GM21737 (cell line): Measurements from ENCODE around the gene IP6K2.
"Not testable (repeated sequence)": the region's sequence is repeated elsewhere in the genome, so short reads cannot be mapped to it uniquely, and the experiment has no call there.

ENCODE experiments used
- ATAC-seq: cut with Tn5 transposase; IDR thresholded peaks from one replicate; pipeline ENCODE4 v1.9.1; 2021; ENCODE audit warnings: mild to moderate bottlenecking, moderate library complexity; ENCODE audit not compliant: unreplicated experiment

Gene IP6K2, protein sequence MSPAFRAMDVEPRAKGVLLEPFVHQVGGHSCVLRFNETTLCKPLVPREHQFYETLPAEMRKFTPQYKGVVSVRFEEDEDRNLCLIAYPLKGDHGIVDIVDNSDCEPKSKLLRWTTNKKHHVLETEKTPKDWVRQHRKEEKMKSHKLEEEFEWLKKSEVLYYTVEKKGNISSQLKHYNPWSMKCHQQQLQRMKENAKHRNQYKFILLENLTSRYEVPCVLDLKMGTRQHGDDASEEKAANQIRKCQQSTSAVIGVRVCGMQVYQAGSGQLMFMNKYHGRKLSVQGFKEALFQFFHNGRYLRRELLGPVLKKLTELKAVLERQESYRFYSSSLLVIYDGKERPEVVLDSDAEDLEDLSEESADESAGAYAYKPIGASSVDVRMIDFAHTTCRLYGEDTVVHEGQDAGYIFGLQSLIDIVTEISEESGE

DNA sequence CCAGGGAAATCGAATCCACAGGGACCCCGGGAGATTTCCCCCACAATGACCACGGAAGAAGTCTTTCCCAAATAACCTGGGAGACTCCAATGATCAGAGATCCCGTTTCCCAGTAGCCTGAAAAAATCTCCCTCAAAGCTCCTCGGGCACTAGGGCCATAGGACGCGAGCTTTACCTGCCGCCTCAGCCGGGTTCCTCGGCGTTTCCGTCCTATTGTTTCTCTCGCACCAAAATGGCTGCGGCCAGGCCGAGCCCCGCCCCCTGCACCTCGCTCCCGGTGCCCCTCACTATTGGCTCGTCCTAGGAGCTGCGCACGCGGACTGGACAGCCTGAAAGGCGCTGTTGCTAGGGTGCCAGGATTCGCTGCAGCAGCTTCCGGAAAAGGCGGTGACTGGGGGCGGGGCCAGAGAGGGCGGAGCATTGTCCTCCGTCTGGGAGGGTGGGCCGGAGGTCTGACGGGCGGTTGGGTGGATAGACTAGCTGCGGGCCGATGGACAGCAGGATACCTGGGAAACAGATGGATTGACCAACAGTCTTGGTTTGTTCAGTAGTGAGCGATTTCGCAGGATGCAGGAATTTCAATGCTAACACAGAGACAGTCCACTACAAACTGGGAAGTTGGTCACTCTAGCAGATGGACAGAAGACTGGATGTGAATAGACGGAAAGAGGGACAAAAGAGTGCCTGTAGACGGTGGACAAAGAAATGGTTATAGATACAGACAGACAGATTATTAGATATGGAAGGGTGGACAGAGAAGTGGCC, at the start of gene IP6K2:
Gene IP6K2, minus strand, starts transcription at position 240 of the 765 bp plus-strand sequence. CDS start 21,930 bp downstream, outside the sequence.
- ATAC-seq, result peak; percentile 98

DNA sequence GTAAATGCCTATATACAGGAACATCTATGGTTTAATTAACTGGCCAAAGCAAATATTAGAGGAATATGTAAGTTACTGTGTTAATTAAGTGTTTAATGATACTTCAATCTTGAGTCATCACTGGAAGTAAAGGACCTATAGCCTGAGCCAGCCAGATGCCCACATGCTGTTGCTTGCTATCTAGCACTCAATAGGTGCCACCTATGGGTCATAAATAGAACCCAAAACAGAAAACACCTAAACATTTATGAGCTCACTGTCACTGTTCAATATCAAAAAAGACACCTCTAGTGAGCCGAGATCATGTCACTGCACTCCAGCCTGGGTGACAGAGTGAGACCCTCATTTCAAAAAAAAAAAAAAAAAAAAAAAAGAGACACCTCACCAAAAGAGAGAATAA, 48.4 kb upstream of the IP6K2 start:
- ATAC-seq, result no peak

DNA sequence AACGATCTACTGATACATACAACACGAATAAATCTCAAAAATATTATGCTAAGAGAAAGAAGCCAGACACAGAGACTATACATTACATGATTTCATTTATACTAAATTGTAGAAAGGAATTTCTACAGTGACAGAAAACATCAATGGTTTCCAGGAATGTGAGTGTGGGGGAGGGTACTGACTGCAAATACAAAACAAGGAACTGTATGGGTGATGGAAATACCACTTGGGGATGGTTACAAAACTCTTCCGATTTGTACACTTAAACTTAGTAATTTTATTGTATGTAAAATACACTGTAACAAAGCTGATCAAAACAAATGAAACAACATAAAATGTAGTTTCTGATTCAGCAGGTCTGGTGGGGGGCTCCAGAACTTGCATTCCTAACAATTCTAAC, 45.8 kb upstream of the IP6K2 start:
- ATAC-seq, result no peak

DNA sequence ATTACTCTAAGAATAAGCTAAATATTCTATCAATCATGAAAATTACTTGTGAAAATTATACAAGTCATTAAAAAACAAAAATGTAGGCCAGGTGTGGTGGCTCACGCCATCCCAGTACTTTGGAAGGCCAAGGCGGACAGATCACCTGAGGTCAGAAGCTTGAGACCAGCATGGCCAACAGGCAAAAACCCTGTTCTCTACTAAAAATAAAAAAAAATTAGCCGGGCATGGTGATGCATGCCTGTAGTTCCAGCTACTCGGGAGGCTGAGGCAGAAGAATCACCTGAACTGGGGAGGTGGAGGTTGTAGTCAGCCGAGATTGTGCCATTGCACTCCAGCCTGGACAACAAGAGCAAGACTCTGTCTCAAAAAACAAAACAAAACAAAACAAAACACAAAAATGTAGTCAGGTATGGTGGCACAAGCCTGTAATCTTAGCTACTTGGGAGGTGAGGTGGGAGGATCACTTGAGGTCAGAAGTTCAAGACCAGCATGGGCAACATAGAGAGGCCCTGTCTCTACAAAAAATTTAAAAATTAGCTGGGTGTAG, 43.0 kb upstream of the IP6K2 start:
- not testable (repeated sequence) for ATAC-seq

DNA sequence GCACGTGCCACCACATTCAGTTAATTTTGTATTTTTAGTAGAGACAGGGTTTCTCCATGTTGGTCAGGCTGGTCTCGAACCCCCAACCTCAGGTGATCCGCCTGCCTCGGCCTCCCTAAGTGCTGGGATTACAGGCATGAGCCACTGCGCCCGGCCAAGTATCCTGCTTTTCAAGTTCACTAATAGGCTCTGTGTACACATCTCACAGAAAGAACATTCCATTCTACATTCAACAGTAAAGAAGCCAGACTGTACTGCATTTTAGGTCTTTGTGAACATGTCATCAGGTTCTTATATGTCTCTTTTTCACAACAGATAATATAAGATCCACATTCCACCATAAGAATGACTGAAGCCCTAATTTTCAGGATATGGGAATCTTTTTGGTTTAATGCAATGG, 42.5 kb upstream of the IP6K2 start:
- not testable (repeated sequence) for ATAC-seq

DNA sequence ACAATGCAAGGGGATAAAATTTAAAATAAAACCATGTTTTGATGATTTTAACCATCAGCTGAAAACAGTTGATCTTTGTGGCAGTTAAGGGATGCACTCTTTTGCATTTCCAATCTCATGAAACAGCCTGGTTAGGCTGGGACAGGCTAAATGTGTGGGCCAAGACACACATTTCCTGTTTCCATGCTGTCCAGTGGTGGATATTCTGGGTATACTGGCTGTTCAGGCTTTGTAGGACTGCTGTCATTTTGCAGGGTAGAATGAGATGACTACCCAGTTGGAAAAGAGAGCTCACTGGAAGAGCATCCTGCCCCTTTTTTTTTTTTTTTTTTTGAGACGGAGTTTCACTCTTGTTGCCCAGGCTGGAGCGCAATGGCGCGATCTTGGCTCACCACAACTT, 42.0 kb upstream of the IP6K2 start:
- no peak for ATAC-seq

DNA sequence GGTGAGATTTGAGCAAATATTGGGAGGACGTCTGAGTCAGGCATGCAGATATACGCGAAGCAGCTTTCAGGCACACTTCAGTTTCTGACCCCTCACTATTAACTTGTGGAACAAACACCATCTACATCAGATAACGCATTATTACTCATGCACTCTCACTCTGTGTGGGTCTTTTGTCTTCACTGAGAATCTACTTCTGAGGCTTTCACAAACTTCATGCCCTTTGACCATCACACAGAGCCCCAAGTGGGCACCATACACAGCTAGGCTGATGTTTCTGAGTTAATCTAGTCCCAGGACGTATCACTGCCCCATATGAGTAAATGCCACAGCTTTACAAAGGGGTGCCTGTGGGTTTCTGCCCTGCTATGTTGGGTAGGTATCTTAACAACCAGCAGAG, 39.6 kb upstream of the IP6K2 start:
- ATAC-seq, result no peak

DNA sequence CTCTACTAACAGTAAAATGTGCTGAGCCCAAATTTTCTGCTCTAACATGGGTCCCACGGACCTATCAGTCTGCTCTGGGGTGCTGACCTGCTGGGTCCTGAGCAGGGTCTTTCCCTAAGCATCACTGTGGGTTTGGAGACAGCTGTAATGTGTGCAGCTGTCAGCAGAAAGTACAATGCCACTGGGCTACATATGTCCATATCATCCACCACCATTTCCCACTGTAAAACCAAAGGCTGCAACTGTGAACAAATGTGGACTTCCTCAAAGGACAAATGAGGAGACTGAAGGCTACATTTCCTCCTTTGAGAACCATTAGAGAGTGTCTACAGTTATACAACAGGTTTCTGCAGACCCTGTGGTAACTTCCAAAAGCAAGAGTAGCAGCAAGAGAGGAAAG, 33.8 kb upstream of the IP6K2 start:
- no peak for ATAC-seq

DNA sequence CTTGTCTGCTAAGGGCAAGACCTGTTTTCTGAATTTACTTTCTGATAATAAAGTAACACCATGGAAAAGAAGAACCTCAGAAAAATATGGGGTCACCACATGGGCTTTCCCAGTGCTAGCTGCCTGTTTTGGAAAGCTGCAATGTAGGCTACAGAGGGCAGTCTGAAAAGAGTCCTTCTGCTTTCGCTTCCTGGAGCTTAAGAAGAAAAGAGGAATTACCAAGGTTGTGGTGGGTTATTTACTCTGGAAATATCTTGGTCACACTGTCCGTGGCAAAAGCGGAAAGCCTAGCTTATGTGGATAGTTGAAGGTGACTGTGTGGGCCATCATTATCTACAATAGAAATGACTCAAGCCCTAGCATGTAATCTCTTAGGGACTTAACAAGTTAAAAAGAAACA, 31.7 kb upstream of the IP6K2 start:
- ATAC-seq, result no peak

DNA sequence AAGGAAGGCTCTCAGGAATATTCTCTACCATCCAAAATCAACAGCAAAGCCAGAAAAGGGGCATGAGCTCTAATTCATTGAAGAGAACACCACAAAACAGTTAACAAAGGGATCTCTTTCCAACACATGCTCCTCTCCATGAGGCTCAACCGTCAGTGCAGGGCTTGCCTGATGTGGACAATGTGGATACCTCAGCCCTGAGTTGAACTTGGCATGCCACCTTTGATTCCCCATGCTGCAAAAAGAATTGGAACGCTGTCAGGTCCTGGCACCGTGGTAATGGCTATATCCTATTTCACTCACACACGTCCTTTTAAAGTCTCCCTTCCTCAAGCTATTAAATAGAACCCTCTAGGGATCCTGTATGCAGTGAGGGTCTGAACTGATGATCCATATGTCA, 30.7 kb upstream of the IP6K2 start:
- no peak for ATAC-seq

DNA sequence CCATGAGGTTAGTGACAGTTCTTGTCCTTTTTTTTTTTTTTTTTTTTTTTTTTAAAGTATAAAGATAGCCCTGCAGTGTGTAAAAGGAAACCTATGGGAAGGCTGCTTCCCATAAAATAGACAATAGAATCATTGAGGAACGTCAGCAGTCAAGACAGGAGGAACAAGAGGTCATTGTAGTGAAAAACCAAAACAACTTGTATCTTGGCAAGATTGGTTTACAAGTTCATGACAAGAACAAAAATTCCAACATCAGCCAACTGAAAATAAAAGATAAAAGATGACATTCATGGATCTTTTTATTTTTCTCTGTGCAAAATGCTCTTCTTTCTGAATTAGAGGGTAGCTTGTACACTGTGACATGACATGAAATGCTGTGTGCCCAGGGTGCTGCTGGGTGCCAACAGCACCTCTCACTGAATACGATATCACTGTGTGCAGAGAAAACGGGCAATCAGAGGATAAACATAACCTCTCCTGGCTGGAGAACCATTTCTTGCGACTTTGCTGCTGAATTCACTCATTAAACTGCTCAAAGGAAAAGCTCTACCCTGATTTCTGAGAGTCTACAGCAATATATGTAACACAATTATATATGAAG, 30.1 kb upstream of the IP6K2 start:
- ATAC-seq, result no peak

DNA sequence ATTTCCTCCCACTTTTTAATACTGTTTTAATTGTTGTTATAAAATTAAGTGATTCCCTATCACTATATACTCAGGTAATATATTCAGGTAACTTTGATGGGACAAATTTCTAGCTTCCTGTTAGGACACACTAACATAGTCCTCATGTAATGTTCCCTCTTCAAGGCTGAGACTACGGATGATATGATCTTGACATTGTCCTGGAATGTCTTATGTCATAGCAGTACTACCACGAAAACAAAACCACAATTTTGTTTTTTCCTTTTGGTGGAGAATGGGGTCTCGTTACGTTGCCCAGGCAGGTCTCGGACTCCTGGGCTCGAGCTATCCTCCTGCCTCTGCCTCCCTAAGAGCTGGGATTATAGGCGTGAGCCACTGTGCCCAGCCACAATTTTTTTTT, 26.8 kb upstream of the IP6K2 start:
- no peak for ATAC-seq

DNA sequence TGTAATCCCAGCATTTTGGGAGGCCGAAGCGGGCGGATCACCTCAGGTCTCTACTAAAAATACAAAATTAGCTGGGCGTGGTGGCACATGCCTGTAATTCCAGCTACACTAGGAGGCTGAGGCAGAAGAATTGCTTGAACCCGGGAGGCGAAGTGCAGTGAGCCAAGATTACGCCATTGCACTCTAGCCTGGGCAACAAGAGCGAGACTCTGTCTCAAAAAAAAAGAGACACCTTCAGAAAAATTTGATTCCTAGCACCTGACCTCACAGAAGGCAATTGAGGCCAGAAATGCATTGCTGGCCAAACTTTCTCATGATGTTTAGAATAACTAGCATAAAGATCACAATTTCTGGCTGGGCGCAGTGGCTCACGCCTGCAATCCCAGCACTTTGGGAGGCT, 24.2 kb upstream of the IP6K2 start:
- ATAC-seq, result not testable (repeated sequence)

DNA sequence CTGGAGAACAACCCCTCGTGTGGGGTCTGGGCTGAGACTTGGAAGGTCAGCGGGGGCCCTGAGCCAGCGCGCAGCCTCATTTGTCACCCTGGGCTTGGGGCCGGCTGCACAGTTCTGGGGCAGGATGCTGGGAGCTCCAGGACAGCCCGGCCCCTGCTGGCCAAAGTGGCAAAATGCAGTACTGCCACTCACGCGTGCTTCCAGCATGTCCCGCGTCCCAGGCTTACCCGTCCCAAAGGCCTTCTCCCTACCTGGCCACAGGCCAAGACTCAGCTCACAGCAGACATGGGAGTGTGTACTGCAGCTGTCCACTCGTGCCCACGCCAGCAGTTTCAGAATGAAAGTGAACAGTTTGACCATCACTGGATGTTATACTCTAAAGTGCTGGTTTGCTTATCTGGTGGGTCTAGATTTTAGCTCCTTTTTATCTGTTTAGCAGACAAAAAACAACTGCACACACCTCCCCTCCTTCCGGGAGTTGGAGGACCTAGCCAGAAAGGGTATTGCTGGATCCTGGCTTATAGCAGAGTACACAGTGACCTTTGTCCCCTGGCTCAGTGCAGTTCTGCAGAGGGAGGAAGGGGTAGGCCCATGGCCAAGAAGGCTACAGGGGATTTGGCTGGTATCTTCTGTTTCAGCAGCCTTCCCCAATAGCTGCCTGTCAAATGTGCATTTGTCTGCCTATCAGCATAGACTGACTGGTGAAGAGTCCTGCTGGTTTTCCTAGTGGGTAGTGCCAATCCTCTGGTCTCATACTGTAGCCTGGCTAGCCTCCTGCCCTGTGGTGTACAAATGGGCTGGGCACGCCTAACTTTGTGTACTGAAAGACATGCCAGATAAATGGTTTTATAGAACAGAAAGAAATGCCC, 23.2 kb upstream of the IP6K2 start:
- peak; percentile 83 for ATAC-seq

DNA sequence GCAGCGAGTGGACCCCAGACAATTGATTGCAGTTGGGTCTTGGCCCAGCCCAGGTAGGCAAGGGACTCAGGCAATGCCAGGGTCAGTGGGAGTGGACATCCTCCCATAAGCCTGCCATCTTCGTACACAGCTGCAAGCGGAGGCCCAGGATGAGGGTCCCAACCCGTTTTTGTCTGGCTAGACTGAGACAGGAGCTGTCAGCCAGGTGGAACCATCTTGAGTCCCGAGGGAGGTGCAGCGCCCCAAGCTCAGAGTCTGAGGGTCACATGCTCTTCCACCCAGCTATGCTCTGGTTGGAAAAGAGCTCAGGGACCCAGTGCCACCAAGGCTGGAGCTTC, 22.6 kb upstream of the IP6K2 start:
- no peak for ATAC-seq

DNA sequence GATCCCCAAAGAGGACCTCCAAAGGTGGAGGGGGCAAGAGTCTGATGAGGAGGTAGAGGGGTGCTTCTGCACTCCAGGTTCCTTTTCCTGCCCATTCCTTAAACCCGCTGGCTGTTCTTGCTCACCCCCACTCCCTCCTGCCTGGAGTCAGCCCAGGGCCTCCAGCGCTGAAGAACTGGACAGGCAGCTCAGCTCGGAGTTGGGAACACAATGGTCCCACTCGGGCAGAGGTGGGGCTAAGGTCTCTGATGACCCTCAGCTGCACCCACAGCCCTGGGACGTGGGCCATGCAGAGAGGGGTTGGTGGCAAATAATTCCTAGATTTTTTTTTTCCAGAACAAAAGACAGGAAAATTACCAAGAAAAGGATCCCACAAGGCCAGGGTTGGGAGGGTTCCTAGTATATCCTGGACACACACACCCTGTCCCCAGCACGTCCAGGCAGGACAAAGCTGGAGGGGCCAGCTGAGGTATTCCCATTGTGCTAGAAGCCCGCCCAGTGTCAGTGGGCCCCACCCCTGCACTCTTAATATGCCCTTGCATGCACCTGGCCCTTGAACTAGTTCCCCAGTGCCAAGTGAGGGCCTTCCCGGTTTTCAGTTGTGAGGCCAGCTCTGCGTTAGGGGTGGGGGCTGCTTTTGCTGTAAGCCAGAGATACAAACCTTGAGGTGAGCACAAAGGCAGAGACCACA, 22.1 kb upstream of the IP6K2 start:
- ATAC-seq, result no peak

DNA sequence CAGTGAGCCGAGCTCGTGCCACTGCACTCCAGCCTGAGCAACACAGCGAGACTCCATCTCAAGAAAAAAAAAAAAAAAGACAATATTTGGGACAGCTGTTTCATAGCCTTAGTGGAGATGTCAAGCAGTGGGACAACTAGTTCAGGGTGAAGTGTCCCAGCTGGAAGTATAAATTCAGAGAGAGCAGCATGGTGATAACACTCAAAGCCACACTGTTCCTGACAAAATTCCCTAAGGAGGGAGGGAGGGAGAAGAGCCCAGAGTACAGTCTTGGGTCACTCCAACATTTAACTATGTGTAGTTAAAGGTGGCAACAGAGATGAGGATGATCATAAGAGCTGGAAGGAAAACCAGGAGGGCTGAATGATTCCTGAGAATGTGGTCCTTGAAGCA, 21.1 kb upstream of the IP6K2 start:
- no peak for ATAC-seq

DNA sequence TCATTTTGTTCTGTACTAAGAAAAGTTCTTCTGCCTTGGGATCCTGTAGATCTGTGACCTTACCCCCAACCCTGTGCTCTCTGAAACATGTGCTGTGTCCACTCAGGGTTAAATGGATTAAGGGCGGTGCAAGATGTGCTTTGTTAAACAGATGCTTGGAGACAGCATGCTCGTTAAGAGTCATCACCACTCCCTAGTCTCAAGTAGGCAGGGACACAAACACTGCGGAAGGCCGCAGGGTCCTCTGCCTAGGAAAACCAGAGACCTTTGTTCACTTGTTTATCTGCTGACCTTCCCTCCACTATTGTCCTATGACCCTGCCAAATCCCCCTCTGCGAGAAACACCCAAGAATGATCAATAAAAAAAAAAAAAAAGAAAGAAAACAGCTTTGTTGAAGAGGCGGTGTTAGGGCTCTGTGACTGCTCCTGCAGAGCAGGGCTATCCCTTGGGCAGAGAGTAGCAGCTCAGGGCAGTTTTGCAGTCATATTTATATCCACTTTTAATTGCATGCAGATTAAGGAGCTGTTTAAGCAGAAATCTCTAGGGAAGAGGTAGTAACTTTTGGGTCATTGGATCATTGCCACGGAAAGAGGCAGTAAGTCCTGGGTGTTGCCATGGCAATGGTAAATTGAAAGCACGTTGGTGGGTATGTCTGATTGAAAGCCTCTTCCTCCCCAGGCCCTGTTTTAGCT, 18.2 kb upstream of the IP6K2 start:
- ATAC-seq, result not testable (repeated sequence)

DNA sequence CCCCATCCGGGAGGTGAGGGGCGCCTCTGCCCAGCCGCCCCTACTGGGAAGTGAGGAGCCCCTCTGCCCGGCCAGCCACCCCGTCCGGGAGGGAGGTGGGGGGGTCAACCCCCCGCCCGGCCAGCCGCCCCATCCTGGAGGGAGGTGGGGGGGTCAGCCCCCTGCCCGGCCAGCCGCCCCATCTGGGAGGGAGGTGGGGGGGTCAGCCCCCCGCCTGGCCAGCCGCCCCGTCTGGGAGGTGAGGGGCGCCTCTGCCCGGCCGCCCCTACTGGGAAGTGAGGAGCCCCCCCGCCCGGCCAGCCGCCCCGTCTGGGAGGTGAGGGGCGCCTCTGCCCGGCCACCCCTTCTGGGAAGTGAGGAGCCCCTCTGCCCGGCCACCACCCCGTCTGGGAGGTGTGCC, 17.5 kb upstream of the IP6K2 start:
- ATAC-seq, result not testable (repeated sequence)
